ENCODE measurements around the gene FUCA1. TPM values are rescaled to one million over a fixed set of nuclear protein-coding genes. Genes with fewer than 3 reads are reported as not detected.

Gene FUCA1
- total and polyA plus RNA-seq, 2 of the 8 experiments (the other 6 are each of a cell fraction or from before 2014, with no cell fraction given): 5.9 to 6.4 TPM

DNA sequence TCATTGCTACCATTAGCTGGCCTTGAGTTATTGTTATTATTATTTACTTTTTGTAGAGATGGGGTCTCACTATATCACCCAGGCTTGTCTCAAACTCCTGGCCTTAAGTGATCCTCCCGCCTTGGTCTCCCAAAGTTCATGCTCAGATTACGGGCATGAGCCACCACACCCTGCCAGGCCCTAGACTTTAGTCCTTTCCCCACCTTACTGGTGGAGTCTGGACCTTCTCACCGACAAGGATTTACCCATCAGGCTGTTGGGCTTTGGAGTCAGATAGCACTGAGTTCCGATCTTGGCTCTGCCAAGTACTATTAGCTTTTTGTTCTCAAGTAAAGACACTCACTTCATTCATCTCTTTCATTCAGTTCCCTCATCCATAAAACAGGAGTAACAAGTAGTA, 27.9 kb upstream of the FUCA1 start (continued):
- no peak for TF ChIP-seq GTF2F1 (IDR thresholded peaks at IDR 0.05; ENCODE audit: borderline replicate concordance, low read depth, low read length)

Data from H1 (cell line).